Hepatocyte (in vitro differentiated cells): ENCODE results near the gene NELL2. TPM values are rescaled to one million over a fixed set of nuclear protein-coding genes. Genes with fewer than 3 reads are reported as not detected.
"Not testable (repeated sequence)": the region's sequence is repeated elsewhere in the genome, so short reads cannot be mapped to it uniquely, and the experiment has no call there.

ENCODE experiments used
- DNase-seq: peaks from one replicate; pipeline ENCODE4 v3.0.0-alpha.2; 2016; ENCODE audit warnings: low spot score
- H2AFZ ChIP-seq: fragments of 200-600 bp; sonication (generic); 2 replicates; pipeline ENCODE4 v1.6.0; 2016; ENCODE audit warnings: antibody characterized with exemption, mild to moderate bottlenecking
- H3K27ac ChIP-seq: fragments of 200-600 bp; sonication (generic); 2 replicates; pipeline ENCODE4 v1.5.1; 2016; ENCODE audit warnings: mild to moderate bottlenecking
- H3K27me3 ChIP-seq: fragments of 200-600 bp; sonication (generic); 2 replicates; pipeline ENCODE4 v1.6.1; 2016
- H3K36me3 ChIP-seq: fragments of 200-600 bp; sonication (generic); replicated peaks from 2 replicates; pipeline ENCODE4 v1.5.1; 2016; ENCODE audit warnings: low read depth; ENCODE audit not compliant: insufficient read depth
- H3K4me1 ChIP-seq: fragments of 200-600 bp; sonication (generic); 2 replicates; pipeline ENCODE4 v1.5.1; 2016; ENCODE audit warnings: mild to moderate bottlenecking, moderate library complexity; ENCODE audit not compliant: insufficient read depth
- H3K4me2 ChIP-seq: fragments of 200-600 bp; sonication (generic); 2 replicates; pipeline ENCODE4 v1.6.0; 2016
- H3K4me3 ChIP-seq: fragments of 200-600 bp; sonication (generic); 2 replicates; pipeline ENCODE4 v1.5.1; 2016; ENCODE audit warnings: mild to moderate bottlenecking
- H3K79me2 ChIP-seq: fragments of 200-600 bp; sonication (generic); 2 replicates; pipeline ENCODE4 v1.6.0; 2017; ENCODE audit warnings: mild to moderate bottlenecking
- H3K9me2 ChIP-seq: fragments of 200-600 bp; sonication (generic); replicated peaks from 2 replicates; pipeline ENCODE4 v1.6.0; 2017; ENCODE audit warnings: mild to moderate bottlenecking; ENCODE audit not compliant: insufficient read depth
- H3K9me3 ChIP-seq: fragments of 200-600 bp; sonication (generic); 2 replicates; pipeline ENCODE4 v1.5.1; 2016; ENCODE audit warnings: low read depth, mild to moderate bottlenecking
- H4K20me1 ChIP-seq: fragments of 200-600 bp; sonication (generic); 2 replicates; pipeline ENCODE4 v1.6.0; 2016; ENCODE audit warnings: mild to moderate bottlenecking; ENCODE audit not compliant: insufficient read depth, poor library complexity, severe bottlenecking
- CTCF ChIP-seq: fragments of 200-600 bp; sonication (generic); IDR thresholded peaks from 2 replicates; pipeline ENCODE4 v1.5.1; 2016; ENCODE audit warnings: antibody characterized with exemption, mild to moderate bottlenecking; ENCODE audit not compliant: poor library complexity
- EZH2 ChIP-seq: fragments of 200-600 bp; sonication (generic); IDR thresholded peaks from 2 replicates; pipeline ENCODE4 v1.6.1; 2016; ENCODE audit warnings: antibody characterized with exemption, mild to moderate bottlenecking, borderline replicate concordance
- EZH2phosphoT487 ChIP-seq: fragments of 200-600 bp; sonication (generic); IDR thresholded peaks from one replicate; pipeline ENCODE4 v1.6.1; 2018; ENCODE audit warnings: antibody characterized with exemption, mild to moderate bottlenecking, low read depth, moderate library complexity; ENCODE audit not compliant: unreplicated experiment, severe bottlenecking
- WGBS: methylation state at CpG from one replicate; pipeline ENCODE4 v1.1.6; 2016; ENCODE audit warnings: low lambda C conversion rate; ENCODE audit errors: missing lambda C conversion rate; 5-methylcytosine and 5-hydroxymethylcytosine counted together
- polyA plus RNA-seq: library from polyadenylated mRNA; unstranded; fragments of >200 nt; fragmentation: Nextera tagmentation; extraction: Ambion mirVana; gene quantifications from 2 replicates; pipeline ENCODE4 v1.2.1, GENCODE V29; 2016
- total RNA-seq: library from RNA; depleted of rRNA; stranded (reverse); fragments of >200 nt; gene quantifications from 2 replicates; pipeline ENCODE4 v1.2.3, GENCODE V29; 2014

Gene NELL2
- total and polyA plus RNA-seq, 2 experiments from 2014 or later = 7.4 to 31.3 TPM

DNA sequence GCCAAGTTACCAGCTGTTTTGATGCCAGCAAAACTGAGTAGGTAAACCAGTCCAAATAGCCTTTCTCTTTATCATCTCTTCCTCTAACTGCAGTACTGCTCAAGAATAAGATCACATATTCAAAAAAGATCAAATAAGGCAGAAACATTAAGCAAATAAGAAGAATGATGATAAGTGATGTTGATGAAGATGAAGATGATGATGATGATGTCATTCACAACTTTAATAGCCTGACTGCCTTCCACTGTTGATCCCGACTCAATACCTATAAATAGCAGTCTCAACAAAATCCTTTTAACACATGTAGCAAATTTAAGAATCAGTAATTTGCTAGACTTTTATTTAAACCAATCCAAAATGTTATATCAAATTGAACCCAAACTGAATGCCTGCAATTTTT, 47.1 kb downstream of the NELL2 start:
- no peak for TF ChIP-seq EZH2phosphoT487
- no peak for TF ChIP-seq CTCF
- no peak for TF ChIP-seq EZH2
- H3K27me3 ChIP-seq = no peaks in the 10 kb centered on the region
- H3K9me2 ChIP-seq = no peaks in the 10 kb centered on the region
- H4K20me1 ChIP-seq = no peaks in the 10 kb centered on the region
- no peaks in the 10 kb centered on the region for H3K36me3 ChIP-seq
- H3K4me1 ChIP-seq = no peaks in the 10 kb centered on the region
- H2AFZ ChIP-seq = no peak overlapping the region
- 80% methylated on average over 1 of the region's 1 CpG for WGBS
- no peak overlapping the region for H3K4me3 ChIP-seq
- no peaks in the 10 kb centered on the region for H3K9me3 ChIP-seq
- no peak overlapping the region for H3K27ac ChIP-seq
- H3K79me2 ChIP-seq = no peaks in the 10 kb centered on the region
- no peak for DNase-seq
- H3K4me2 ChIP-seq = no peak overlapping the region

DNA sequence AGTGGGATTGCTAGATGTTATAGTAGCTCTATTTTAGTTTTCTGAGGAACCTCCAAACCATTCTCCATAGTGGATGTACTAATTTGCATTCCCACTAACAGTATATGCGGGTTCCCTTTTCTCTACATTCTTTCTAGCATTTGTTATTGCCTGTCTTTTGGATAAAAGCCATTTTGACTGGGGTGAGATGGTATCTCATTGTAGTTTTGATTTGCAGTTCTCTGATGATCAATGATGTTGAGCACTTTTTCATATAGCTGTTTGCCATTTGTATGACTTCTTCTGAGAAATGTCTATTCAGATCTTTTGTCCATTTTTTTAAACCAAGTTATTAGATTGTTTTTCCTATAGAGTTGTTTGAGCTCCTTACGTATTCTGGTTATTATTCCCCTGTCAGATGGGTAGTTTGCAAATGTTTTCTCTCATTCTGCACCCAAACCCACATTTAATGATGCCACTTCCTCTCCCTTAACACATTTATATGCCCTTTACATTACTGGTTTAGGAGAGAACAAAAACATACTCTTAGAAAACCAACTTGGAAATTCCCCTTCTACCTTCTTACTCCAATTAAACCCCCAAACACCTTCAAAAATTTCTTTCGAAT, 48.2 kb downstream of the NELL2 start:
- Histone ChIP-seq H3K4me3 (no peak overlapping the region), H3K36me3 (no peaks in the 10 kb centered on the region), H3K9me2 (no peaks in the 10 kb centered on the region), H3K27me3 (no peaks in the 10 kb centered on the region), H3K79me2 (no peaks in the 10 kb centered on the region), H3K27ac (no peak overlapping the region), H3K4me2 (no peak overlapping the region), H3K9me3 (no peaks in the 10 kb centered on the region), H2AFZ (no peak overlapping the region), H4K20me1 (no peaks in the 10 kb centered on the region), H3K4me1 (no peaks in the 10 kb centered on the region)
- WGBS = 90% methylated on average over 3 of the region's 3 CpGs
- TF ChIP-seq CTCF (no peak), EZH2phosphoT487 (no peak), EZH2 (no peak)
- DNase-seq = no peak

- H4K20me1 ChIP-seq, H2AFZ ChIP-seq, H3K9me2 ChIP-seq, H3K4me3 ChIP-seq, H3K4me1 ChIP-seq, DNase-seq, H3K36me3 ChIP-seq, H3K27ac ChIP-seq, H3K4me2 ChIP-seq, H3K9me3 ChIP-seq, H3K27me3 ChIP-seq, H3K79me2 ChIP-seq: not testable (repeated sequence)
- 95% methylated on average over 8 of the region's 8 CpGs for WGBS
Measured at GRCh38 chr12:44821702-44822101, 54.4 kb downstream of the NELL2 start.

DNA sequence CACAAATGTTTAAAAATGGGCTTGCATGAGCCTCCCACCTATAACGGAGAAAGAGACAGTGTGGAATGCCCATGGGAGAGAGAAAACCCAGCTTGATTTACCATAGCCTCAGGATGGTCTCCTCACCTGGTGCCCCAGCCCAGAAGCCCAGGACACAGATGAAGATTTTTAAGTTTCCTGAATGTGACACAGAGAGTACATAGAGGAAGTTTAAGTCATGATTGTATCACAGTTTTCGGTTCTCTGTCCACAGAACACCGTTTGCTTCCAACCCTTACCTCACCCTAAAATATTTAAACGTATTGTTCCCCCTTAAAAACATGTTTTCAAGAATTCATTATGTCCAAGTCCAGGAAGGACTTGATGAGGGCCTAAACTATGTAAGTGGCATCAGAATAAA, 56.2 kb downstream of the NELL2 start:
- no peak overlapping the region for H2AFZ ChIP-seq
- H3K27ac ChIP-seq = no peak overlapping the region
- DNase-seq = no peak
- TF ChIP-seq EZH2phosphoT487 (no peak), EZH2 (no peak), CTCF (no peak)
- H3K9me2 ChIP-seq = no peaks in the 10 kb centered on the region
- no peaks in the 10 kb centered on the region for H3K9me3 ChIP-seq
- H3K27me3 ChIP-seq = no peaks in the 10 kb centered on the region
- H3K4me1 ChIP-seq = no peaks in the 10 kb centered on the region
- H4K20me1 ChIP-seq = no peaks in the 10 kb centered on the region
- H3K79me2 ChIP-seq = no peaks in the 10 kb centered on the region
- H3K36me3 ChIP-seq = no peaks in the 10 kb centered on the region
- no peak overlapping the region for H3K4me3 ChIP-seq
- no peak overlapping the region for H3K4me2 ChIP-seq
- WGBS = 96% methylated on average over 4 of the region's 4 CpGs
